HEK293 (cell line): ENCODE data around the gene OR2A25.

Experiments
- CTCF ChIA-PET: fragments of 350-600 bp; formaldehyde crosslinking; extraction: SDS; loops from one replicate; lab custom pipeline; 2021; ENCODE audit warnings: antibody characterized with exemption; lab: Yijun Ruan, JAX
- POLR2A ChIA-PET: fragments of 300-600 bp; formaldehyde crosslinking; extraction: SDS; loops from one replicate; lab custom pipeline; 2020; ENCODE audit warnings: antibody characterized with exemption, inconsistent platforms; lab: Yijun Ruan, JAX
- H3K27ac ChIP-seq: fragments of 200-500 bp; sonication (Bioruptor generic); 2 replicates; pipeline ENCODE4 v1.5.1; 2014; ENCODE audit warnings: low read depth, low read length, control low read depth, inconsistent platforms; ENCODE audit errors: extremely low read depth
- H3K36me3 ChIP-seq, 2 experiments: fragments of 200-500 bp in 1 of 2; sonication (Bioruptor generic) in 1 of 2; 1 replicate in 1 of 2; 2 replicates in 1 of 2; pipeline ENCODE4 v1.5.1; 2014 to 2017; ENCODE audit warnings: inconsistent platforms in 2 of 2, low read length in 2 of 2; ENCODE audit not compliant: control insufficient read depth in 2 of 2, insufficient read depth in 1 of 2
- H3K4me1 ChIP-seq: fragments of 200-500 bp; sonication (Bioruptor generic); 2 replicates; pipeline ENCODE4 v1.5.1; 2014; ENCODE audit warnings: mild to moderate bottlenecking, low read length, inconsistent platforms; ENCODE audit not compliant: control insufficient read depth, insufficient read depth
- H3K4me3 ChIP-seq: 2 replicates; pipeline ENCODE4 v1.5.1; 2011; ENCODE audit warnings: low read depth, mild to moderate bottlenecking, control low read depth, low read length, moderate library complexity
- H3K9me3 ChIP-seq: fragments of 200-500 bp; sonication (Bioruptor generic); 2 replicates; pipeline ENCODE4 v1.5.1; 2014; ENCODE audit warnings: low read depth, low read length, inconsistent platforms; ENCODE audit not compliant: control insufficient read depth, insufficient read depth
- KLF16 ChIP-seq: fragments of 450-650 bp; formaldehyde crosslinking; IDR thresholded peaks from 2 replicates; pipeline ENCODE4 v1.5.1; 2017; ENCODE audit warnings: missing biosample characterization, missing genetic modification characterization
- MEIS1 ChIP-seq: sonication (generic); formaldehyde crosslinking; IDR thresholded peaks from 2 replicates; pipeline ENCODE4 v1.8.1; 2022; ENCODE audit warnings: missing genetic modification reagents, mild to moderate bottlenecking, borderline replicate concordance
- REPIN1 ChIP-seq: fragments of 450-650 bp; formaldehyde crosslinking; IDR thresholded peaks from 2 replicates; pipeline ENCODE4 v1.5.1; 2017; ENCODE audit warnings: missing biosample characterization, missing genetic modification characterization, low read depth
- SALL2 ChIP-seq: fragments of 450-650 bp; formaldehyde crosslinking; IDR thresholded peaks from 2 replicates; pipeline ENCODE4 v1.5.0; 2017; ENCODE audit warnings: missing biosample characterization, mild to moderate bottlenecking, missing genetic modification characterization, borderline replicate concordance
- ZBTB1 ChIP-seq: fragments of 450-650 bp; formaldehyde crosslinking; IDR thresholded peaks from 2 replicates; pipeline ENCODE4 v1.5.1; 2016; ENCODE audit warnings: missing biosample characterization, missing genetic modification characterization
- ZEB2 ChIP-seq: fragments of 450-650 bp; formaldehyde crosslinking; IDR thresholded peaks from 2 replicates; pipeline ENCODE4 v1.5.1; 2016; ENCODE audit warnings: missing biosample characterization, missing genetic modification characterization
- ZNF138 ChIP-seq: fragments of 450-650 bp; formaldehyde crosslinking; IDR thresholded peaks from 2 replicates; pipeline ENCODE4 v1.5.1; 2016; ENCODE audit warnings: missing biosample characterization, missing genetic modification characterization, borderline replicate concordance
- ZNF184 ChIP-seq: fragments of 450-650 bp; IDR thresholded peaks from 2 replicates; pipeline ENCODE4 v1.5.1; 2018; ENCODE audit warnings: missing biosample characterization, mild to moderate bottlenecking, missing genetic modification characterization
- ZNF221 ChIP-seq: fragments of 450-650 bp; formaldehyde crosslinking; IDR thresholded peaks from 2 replicates; pipeline ENCODE4 v1.5.1; 2017; ENCODE audit warnings: missing biosample characterization, missing genetic modification characterization, borderline replicate concordance
- ZNF37A ChIP-seq: fragments of 450-650 bp; IDR thresholded peaks from 2 replicates; pipeline ENCODE4 v1.5.1; 2018; ENCODE audit warnings: missing biosample characterization, missing genetic modification characterization
- ZNF391 ChIP-seq: fragments of 450-650 bp; formaldehyde crosslinking; IDR thresholded peaks from 2 replicates; pipeline ENCODE4 v1.5.1; 2016; ENCODE audit warnings: low read depth, missing biosample characterization, missing genetic modification characterization, borderline replicate concordance
- ZNF549 ChIP-seq: fragments of 450-650 bp; IDR thresholded peaks from 2 replicates; pipeline ENCODE4 v1.5.1; 2018; ENCODE audit warnings: missing biosample characterization, missing genetic modification characterization, mild to moderate bottlenecking, inconsistent platforms, moderate library complexity
- ZNF571 ChIP-seq: fragments of 450-650 bp; formaldehyde crosslinking; IDR thresholded peaks from 2 replicates; pipeline ENCODE4 v1.5.0; 2017; ENCODE audit warnings: missing biosample characterization, missing genetic modification characterization
- ZNF600 ChIP-seq: fragments of 450-650 bp; formaldehyde crosslinking; IDR thresholded peaks from 2 replicates; pipeline ENCODE4 v1.5.1; 2016; ENCODE audit warnings: missing biosample characterization, missing genetic modification characterization
- ZNF621 ChIP-seq: fragments of 450-650 bp; formaldehyde crosslinking; IDR thresholded peaks from 2 replicates; pipeline ENCODE4 v1.5.1; 2017; ENCODE audit warnings: missing biosample characterization, missing genetic modification characterization
- ZNF747 ChIP-seq: fragments of 450-650 bp; formaldehyde crosslinking; IDR thresholded peaks from 2 replicates; pipeline ENCODE4 v1.5.1; 2016; ENCODE audit warnings: missing biosample characterization, missing genetic modification characterization
- TF ChIP-seq, protein P1 (sequence below): fragments of 450-650 bp; IDR thresholded peaks from 2 replicates; pipeline ENCODE4 v1.5.1; 2018; ENCODE audit warnings: missing biosample characterization, mild to moderate bottlenecking, missing genetic modification characterization
- TF ChIP-seq, protein P2 (sequence below): fragments of 450-650 bp; formaldehyde crosslinking; IDR thresholded peaks from 2 replicates; pipeline ENCODE4; 2016; ENCODE audit warnings: missing biosample characterization, missing genetic modification characterization
- TF ChIP-seq, protein P3 (sequence below): fragments of 450-650 bp; formaldehyde crosslinking; IDR thresholded peaks from 2 replicates; pipeline ENCODE4 v1.5.1; 2016; ENCODE audit warnings: missing biosample characterization, missing genetic modification characterization

Gene OR2A25

GRCh38 chr7:144036302-144036885 is 33.2 kb upstream of the OR2A25 start (continued):
- TF ChIP-seq ZNF138 (tag by site-specific recombination), result no peak

- Histone ChIP-seq H3K4me1 (no peaks in the 10 kb centered on the region), H3K36me3 (no peaks in the 10 kb centered on the region), H3K4me3 (no peak overlapping the region), H3K27ac (no peak overlapping the region), H3K9me3 (no peaks in the 10 kb centered on the region)
- CTCF ChIA-PET, result interaction anchor here (1.1 kb wide), 1 partner anchor 10 kb away, joined by 3 read pairs; no protein-coding TSS in a partner anchor
- POLR2A ChIA-PET, result no interaction called here
- TF ChIP-seq ZNF221 (no peak), ZNF747 (tag by site-specific recombination) (no peak), ZNF600 (tag by site-specific recombination) (no peak), ZNF37A (tag by site-specific recombination) (no peak), SALL2 (tag by site-specific recombination) (no peak), KLF16 (tag by site-specific recombination) (no peak)
- TF ChIP-seq, protein P1, sequence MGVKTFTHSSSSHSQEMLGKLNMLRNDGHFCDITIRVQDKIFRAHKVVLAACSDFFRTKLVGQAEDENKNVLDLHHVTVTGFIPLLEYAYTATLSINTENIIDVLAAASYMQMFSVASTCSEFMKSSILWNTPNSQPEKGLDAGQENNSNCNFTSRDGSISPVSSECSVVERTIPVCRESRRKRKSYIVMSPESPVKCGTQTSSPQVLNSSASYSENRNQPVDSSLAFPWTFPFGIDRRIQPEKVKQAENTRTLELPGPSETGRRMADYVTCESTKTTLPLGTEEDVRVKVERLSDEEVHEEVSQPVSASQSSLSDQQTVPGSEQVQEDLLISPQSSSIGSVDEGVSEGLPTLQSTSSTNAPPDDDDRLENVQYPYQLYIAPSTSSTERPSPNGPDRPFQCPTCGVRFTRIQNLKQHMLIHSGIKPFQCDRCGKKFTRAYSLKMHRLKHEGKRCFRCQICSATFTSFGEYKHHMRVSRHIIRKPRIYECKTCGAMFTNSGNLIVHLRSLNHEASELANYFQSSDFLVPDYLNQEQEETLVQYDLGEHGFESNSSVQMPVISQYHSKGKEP (tag by site-specific recombination), result no peak
- TF ChIP-seq, protein P2, sequence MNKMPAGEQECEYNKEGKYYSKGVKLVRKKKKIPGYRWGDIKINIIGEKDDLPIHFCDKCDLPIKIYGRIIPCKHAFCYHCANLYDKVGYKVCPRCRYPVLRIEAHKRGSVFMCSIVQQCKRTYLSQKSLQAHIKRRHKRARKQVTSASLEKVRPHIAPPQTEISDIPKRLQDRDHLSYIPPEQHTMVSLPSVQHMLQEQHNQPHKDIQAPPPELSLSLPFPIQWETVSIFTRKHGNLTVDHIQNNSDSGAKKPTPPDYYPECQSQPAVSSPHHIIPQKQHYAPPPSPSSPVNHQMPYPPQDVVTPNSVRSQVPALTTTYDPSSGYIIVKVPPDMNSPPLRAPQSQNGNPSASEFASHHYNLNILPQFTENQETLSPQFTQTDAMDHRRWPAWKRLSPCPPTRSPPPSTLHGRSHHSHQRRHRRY (tag by site-specific recombination), result no peak
- TF ChIP-seq, all 188 proteins: peak for 0
Measured at GRCh38 chr7:144037414-144038035, 32.1 kb upstream of the OR2A25 start.

- Histone ChIP-seq H3K36me3 (no peaks in the 10 kb centered on the region), H3K4me1 (no peaks in the 10 kb centered on the region), H3K9me3 (no peaks in the 10 kb centered on the region)
- ChIA-PET CTCF (interaction anchor here (1.1 kb wide), 1 partner anchor 89 kb away, joined by 4 read pairs; no protein-coding TSS in a partner anchor), POLR2A (no interaction called here)
- TF ChIP-seq ZBTB1 (tag by site-specific recombination), result no peak
- TF ChIP-seq ZNF621 (tag by site-specific recombination), result no peak
- no peak for TF ChIP-seq ZNF549 (tag by site-specific recombination)
- TF ChIP-seq ZNF184, result no peak
- no peak for TF ChIP-seq REPIN1 (tag by site-specific recombination)
- TF ChIP-seq ZNF571 (tag by site-specific recombination), result no peak
- TF ChIP-seq MEIS1 (CRISPR knock-in tag), result no peak
- TF ChIP-seq, protein P2 (tag by site-specific recombination), result no peak
- TF ChIP-seq ZEB2 (tag by site-specific recombination), result no peak
- TF ChIP-seq, protein P3, sequence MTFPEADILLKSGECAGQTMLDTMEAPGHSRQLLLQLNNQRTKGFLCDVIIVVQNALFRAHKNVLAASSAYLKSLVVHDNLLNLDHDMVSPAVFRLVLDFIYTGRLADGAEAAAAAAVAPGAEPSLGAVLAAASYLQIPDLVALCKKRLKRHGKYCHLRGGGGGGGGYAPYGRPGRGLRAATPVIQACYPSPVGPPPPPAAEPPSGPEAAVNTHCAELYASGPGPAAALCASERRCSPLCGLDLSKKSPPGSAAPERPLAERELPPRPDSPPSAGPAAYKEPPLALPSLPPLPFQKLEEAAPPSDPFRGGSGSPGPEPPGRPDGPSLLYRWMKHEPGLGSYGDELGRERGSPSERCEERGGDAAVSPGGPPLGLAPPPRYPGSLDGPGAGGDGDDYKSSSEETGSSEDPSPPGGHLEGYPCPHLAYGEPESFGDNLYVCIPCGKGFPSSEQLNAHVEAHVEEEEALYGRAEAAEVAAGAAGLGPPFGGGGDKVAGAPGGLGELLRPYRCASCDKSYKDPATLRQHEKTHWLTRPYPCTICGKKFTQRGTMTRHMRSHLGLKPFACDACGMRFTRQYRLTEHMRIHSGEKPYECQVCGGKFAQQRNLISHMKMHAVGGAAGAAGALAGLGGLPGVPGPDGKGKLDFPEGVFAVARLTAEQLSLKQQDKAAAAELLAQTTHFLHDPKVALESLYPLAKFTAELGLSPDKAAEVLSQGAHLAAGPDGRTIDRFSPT (tag by site-specific recombination), result no peak
- TF ChIP-seq ZNF391, result no peak
- TF ChIP-seq, all 188 proteins: peak for 0
- Histone ChIP-seq H3K4me3 (no peak overlapping the region), H3K27ac (no peak overlapping the region)
Measured at GRCh38 chr7:144038887-144039286, 30.7 kb upstream of the OR2A25 start.
